ENCODE results near the gene SP100. TPM values are rescaled to one million over a fixed set of nuclear protein-coding genes. Genes with fewer than 3 reads are reported as not detected.

The SP100 gene
- total and polyA plus RNA-seq, 2 of the 13 experiments (the other 11 are each of a cell fraction or from before 2014, with no cell fraction given) = 12.6 to 16.5 TPM

GRCh38 chr2:230411570-230412370 is 4.2 kb upstream of the SP100 start (continued):
- 0 out of 2 replicates have a peak, but pooled peaks have one; percentile 7 for TF ChIP-seq SSRP1 (CRISPR knock-in tag; IDR thresholded peaks at IDR 0.05)
- TF ChIP-seq, protein P1, sequence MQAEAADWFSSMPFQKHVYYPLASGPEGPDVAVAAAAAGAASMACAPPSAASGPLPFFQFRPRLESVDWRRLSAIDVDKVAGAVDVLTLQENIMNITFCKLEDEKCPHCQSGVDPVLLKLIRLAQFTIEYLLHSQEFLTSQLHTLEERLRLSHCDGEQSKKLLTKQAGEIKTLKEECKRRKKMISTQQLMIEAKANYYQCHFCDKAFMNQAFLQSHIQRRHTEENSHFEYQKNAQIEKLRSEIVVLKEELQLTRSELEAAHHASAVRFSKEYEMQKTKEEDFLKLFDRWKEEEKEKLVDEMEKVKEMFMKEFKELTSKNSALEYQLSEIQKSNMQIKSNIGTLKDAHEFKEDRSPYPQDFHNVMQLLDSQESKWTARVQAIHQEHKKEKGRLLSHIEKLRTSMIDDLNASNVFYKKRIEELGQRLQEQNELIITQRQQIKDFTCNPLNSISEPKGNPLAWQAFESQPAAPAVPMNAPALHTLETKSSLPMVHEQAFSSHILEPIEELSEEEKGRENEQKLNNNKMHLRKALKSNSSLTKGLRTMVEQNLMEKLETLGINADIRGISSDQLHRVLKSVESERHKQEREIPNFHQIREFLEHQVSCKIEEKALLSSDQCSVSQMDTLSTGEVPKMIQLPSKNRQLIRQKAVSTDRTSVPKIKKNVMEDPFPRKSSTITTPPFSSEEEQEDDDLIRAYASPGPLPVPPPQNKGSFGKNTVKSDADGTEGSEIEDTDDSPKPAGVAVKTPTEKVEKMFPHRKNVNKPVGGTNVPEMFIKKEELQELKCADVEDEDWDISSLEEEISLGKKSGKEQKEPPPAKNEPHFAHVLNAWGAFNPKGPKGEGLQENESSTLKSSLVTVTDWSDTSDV (CRISPR knock-in tag; IDR thresholded peaks at IDR 0.05) = no peak; the same call in 1 of the 2 replicates
- 0 out of 2 replicates have a peak, but pooled peaks have one; percentile 69 for TF ChIP-seq ZFP90 (CRISPR knock-in tag; IDR thresholded peaks at IDR 0.05; ENCODE audit: borderline replicate concordance)
- TF ChIP-seq, protein P2, sequence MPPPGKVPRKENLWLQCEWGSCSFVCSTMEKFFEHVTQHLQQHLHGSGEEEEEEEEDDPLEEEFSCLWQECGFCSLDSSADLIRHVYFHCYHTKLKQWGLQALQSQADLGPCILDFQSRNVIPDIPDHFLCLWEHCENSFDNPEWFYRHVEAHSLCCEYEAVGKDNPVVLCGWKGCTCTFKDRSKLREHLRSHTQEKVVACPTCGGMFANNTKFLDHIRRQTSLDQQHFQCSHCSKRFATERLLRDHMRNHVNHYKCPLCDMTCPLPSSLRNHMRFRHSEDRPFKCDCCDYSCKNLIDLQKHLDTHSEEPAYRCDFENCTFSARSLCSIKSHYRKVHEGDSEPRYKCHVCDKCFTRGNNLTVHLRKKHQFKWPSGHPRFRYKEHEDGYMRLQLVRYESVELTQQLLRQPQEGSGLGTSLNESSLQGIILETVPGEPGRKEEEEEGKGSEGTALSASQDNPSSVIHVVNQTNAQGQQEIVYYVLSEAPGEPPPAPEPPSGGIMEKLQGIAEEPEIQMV (CRISPR knock-in tag; IDR thresholded peaks at IDR 0.05; ENCODE audit: low read depth) = no peak
- TF ChIP-seq HDAC1 (CRISPR knock-in tag; IDR thresholded peaks at IDR 0.05) = peak; percentile 60
- 0 out of 2 replicates have a peak, but pooled peaks have one; percentile 36 for TF ChIP-seq ISX (CRISPR knock-in tag; conservative IDR thresholded peaks at IDR 0.05)
- TF ChIP-seq CERS6 (CRISPR knock-in tag; IDR thresholded peaks at IDR 0.05) = no peak
- TF ChIP-seq, protein P3, sequence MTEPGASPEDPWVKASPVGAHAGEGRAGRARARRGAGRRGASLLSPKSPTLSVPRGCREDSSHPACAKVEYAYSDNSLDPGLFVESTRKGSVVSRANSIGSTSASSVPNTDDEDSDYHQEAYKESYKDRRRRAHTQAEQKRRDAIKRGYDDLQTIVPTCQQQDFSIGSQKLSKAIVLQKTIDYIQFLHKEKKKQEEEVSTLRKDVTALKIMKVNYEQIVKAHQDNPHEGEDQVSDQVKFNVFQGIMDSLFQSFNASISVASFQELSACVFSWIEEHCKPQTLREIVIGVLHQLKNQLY (CRISPR knock-in tag; IDR thresholded peaks at IDR 0.05) = no peak
- TF ChIP-seq, protein P4, sequence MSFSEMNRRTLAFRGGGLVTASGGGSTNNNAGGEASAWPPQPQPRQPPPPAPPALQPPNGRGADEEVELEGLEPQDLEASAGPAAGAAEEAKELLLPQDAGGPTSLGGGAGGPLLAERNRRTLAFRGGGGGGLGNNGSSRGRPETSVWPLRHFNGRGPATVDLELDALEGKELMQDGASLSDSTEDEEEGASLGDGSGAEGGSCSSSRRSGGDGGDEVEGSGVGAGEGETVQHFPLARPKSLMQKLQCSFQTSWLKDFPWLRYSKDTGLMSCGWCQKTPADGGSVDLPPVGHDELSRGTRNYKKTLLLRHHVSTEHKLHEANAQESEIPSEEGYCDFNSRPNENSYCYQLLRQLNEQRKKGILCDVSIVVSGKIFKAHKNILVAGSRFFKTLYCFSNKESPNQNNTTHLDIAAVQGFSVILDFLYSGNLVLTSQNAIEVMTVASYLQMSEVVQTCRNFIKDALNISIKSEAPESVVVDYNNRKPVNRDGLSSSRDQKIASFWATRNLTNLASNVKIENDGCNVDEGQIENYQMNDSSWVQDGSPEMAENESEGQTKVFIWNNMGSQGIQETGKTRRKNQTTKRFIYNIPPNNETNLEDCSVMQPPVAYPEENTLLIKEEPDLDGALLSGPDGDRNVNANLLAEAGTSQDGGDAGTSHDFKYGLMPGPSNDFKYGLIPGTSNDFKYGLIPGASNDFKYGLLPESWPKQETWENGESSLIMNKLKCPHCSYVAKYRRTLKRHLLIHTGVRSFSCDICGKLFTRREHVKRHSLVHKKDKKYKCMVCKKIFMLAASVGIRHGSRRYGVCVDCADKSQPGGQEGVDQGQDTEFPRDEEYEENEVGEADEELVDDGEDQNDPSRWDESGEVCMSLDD (CRISPR knock-in tag; IDR thresholded peaks at IDR 0.05; ENCODE audit: borderline replicate concordance) = peak; percentile 56; the same call in 1 of the 2 replicates
- TF ChIP-seq, protein P5, sequence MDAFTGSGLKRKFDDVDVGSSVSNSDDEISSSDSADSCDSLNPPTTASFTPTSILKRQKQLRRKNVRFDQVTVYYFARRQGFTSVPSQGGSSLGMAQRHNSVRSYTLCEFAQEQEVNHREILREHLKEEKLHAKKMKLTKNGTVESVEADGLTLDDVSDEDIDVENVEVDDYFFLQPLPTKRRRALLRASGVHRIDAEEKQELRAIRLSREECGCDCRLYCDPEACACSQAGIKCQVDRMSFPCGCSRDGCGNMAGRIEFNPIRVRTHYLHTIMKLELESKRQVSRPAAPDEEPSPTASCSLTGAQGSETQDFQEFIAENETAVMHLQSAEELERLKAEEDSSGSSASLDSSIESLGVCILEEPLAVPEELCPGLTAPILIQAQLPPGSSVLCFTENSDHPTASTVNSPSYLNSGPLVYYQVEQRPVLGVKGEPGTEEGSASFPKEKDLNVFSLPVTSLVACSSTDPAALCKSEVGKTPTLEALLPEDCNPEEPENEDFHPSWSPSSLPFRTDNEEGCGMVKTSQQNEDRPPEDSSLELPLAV (CRISPR knock-in tag; conservative IDR thresholded peaks at IDR 0.05; ENCODE audit: low read depth) = no peak
- TF ChIP-seq GABPA (IDR thresholded peaks at IDR 0.05; ENCODE audit: low read depth, low read length) = no peak
- no peak for TF ChIP-seq GABPA (CRISPR knock-in tag; IDR thresholded peaks at IDR 0.05; ENCODE audit: low read depth)
- TF ChIP-seq ZNF788 (CRISPR knock-in tag; IDR thresholded peaks at IDR 0.05; ENCODE audit: borderline replicate concordance) = 0 out of 2 replicates have a peak, but pooled peaks have one; percentile 71
- TF ChIP-seq ZFP36 (IDR thresholded peaks at IDR 0.05; ENCODE audit: borderline replicate concordance, low read depth, low read length, partially characterized antibody) = no peak
- no peak for TF ChIP-seq POLR2AphosphoS2 (IDR thresholded peaks at IDR 0.05; ENCODE audit: low read depth, low read length)
- no peak for TF ChIP-seq GATAD1 (CRISPR knock-in tag; IDR thresholded peaks at IDR 0.05)
- no peak for TF ChIP-seq NR2F6 (IDR thresholded peaks at IDR 0.05)
- TF ChIP-seq NR2F6 (CRISPR knock-in tag; IDR thresholded peaks at IDR 0.05) = no peak
- TF ChIP-seq HIVEP1 (CRISPR knock-in tag; IDR thresholded peaks at IDR 0.05) = 0 out of 2 replicates have a peak, but pooled peaks have one; percentile 49

Measured in HepG2 (cell line).